ENCODE data around the gene RPL7A. TPM values are rescaled to one million over a fixed set of nuclear protein-coding genes. Genes with fewer than 3 reads are reported as not detected.

RPL7A gene
- total RNA-seq, 2 experiments from 2014 or later, result 2,867 to 2,961 TPM

DNA sequence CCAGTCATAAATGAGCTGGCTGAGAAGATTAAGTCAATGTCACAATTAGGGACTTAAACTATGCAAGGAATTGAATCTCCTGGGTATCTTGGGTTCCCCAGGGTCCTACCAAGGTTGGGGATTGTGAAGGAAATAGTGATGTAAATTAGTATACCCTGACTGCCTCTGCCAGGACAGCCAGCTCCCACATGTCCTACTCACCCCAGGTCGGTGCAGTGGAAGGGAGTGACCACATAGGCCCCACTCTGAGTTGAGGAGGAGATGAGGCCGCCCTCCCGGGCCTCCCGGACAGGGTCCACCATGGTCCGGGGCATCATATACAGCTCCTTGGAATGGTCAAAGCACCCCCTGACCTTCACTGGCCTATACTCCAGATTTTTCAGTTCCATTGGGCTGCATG lies 5.5 kb downstream of the RPL7A start:
- peak overlapping the region; percentile 37 for H3K27ac ChIP-seq (ENCODE audit: low read depth, low read length, poor library complexity, severe bottlenecking)
- peaks cover 56% of the 10 kb centered on the region for H3K4me1 ChIP-seq (ENCODE audit: insufficient read depth, low read length, poor library complexity, severe bottlenecking)
- POLR2A ChIA-PET, result interaction anchor here (1.9 kb wide), 1 partner anchor 21 kb away, joined by 4 read pairs; no protein-coding TSS in a partner anchor
- peaks cover 17% of the 10 kb centered on the region for H4K20me1 ChIP-seq (ENCODE audit: insufficient read depth, low read length)
- peaks cover 29% of the 10 kb centered on the region for H3K79me2 ChIP-seq (ENCODE audit: insufficient read depth, low read depth, low read length)
- no peaks in the 10 kb centered on the region for H3K9me2 ChIP-seq (ENCODE audit: insufficient read depth, low read length)
- no TSS peak for BruUV-seq (replicated peaks)
- H2AFZ ChIP-seq (ENCODE audit: low read length), result no peak overlapping the region
- TF ChIP-seq CTCF (conservative IDR thresholded peaks at IDR 0.05; ENCODE audit: low read length), result no peak
- no peak for TF ChIP-seq EZH2phosphoT487 (IDR thresholded peaks at IDR 0.05; ENCODE audit: borderline replicate concordance, low read depth, low read length)
- no peak overlapping the region for H3K4me3 ChIP-seq (ENCODE audit: low read depth, low read length, poor library complexity, severe bottlenecking)
- no peak for DNase-seq (ENCODE audit: low spot score)
- H3K4me2 ChIP-seq (ENCODE audit: low read length), result peak overlapping the region; percentile 18; the same call in 1 of the 2 replicates
- H3K9me3 ChIP-seq (ENCODE audit: low read length), result no peaks in the 10 kb centered on the region
- CTCF ChIA-PET (ENCODE audit: unreplicated experiment), result no interaction called here
- intact Hi-C loops (cut with micrococcal nuclease; ENCODE audit: unreplicated experiment), result loop anchor here (5.0 kb wide), 1 partner anchor 124 kb away; the partner anchor contains the start of gene SLC2A6
- peaks cover 62% of the 10 kb centered on the region for H3K36me3 ChIP-seq (ENCODE audit: insufficient read depth, low read length)

GRCh38 chr9:133354766-133355165 lies 6.7 kb downstream of the RPL7A start:
- Histone ChIP-seq H3K9me3 (ENCODE audit: low read length) (no peaks in the 10 kb centered on the region), H3K9me2 (ENCODE audit: insufficient read depth, low read length) (no peaks in the 10 kb centered on the region), H4K20me1 (ENCODE audit: insufficient read depth, low read length) (peaks cover 5% of the 10 kb centered on the region; the same call in 1 of the 2 replicates), H2AFZ (ENCODE audit: low read length) (no peak overlapping the region), H3K4me1 (ENCODE audit: insufficient read depth, low read length, poor library complexity, severe bottlenecking) (peaks cover 49% of the 10 kb centered on the region), H3K27ac (ENCODE audit: low read depth, low read length, poor library complexity, severe bottlenecking) (no peak overlapping the region), H3K4me2 (ENCODE audit: low read length) (peak overlapping the region; percentile 80), H3K79me2 (ENCODE audit: insufficient read depth, low read depth, low read length) (peaks cover 17% of the 10 kb centered on the region; the same call in 1 of the 2 replicates), H3K4me3 (ENCODE audit: low read depth, low read length, poor library complexity, severe bottlenecking) (peak overlapping the region; percentile 78), H3K36me3 (ENCODE audit: insufficient read depth, low read length) (peaks cover 59% of the 10 kb centered on the region)
- POLR2A ChIA-PET, result interaction anchor here (1.2 to 1.9 kb wide), 3 partner anchors 14 to 106 kb away, joined by 3 to 6 read pairs (median 4); no protein-coding TSS in a partner anchor
- TF ChIP-seq CTCF (conservative IDR thresholded peaks at IDR 0.05; ENCODE audit: low read length), result no peak
- no peak for TF ChIP-seq EZH2phosphoT487 (IDR thresholded peaks at IDR 0.05; ENCODE audit: borderline replicate concordance, low read depth, low read length)
- DNase-seq (ENCODE audit: low spot score), result no peak
- CTCF ChIA-PET (ENCODE audit: unreplicated experiment), result no interaction called here
- BruUV-seq (replicated peaks), result no TSS peak
- intact Hi-C loops (cut with micrococcal nuclease; ENCODE audit: unreplicated experiment), result loop anchor here (5.0 kb wide), 2 partner anchors 108 to 123 kb away; partner anchors contain the start of gene SLC2A6

- TF ChIP-seq CTCF (conservative IDR thresholded peaks at IDR 0.05; ENCODE audit: low read length), result 0 out of 2 replicates have a peak, but pooled peaks have one; percentile 22
- no peak for TF ChIP-seq EZH2phosphoT487 (IDR thresholded peaks at IDR 0.05; ENCODE audit: borderline replicate concordance, low read depth, low read length)
- H3K9me3 ChIP-seq (ENCODE audit: low read length), result no peaks in the 10 kb centered on the region
- peaks cover 38% of the 10 kb centered on the region for H3K4me1 ChIP-seq (ENCODE audit: insufficient read depth, low read length, poor library complexity, severe bottlenecking)
- POLR2A ChIA-PET, result interaction anchor here (0.7 to 1.4 kb wide), 3 partner anchors 16 to 696 kb away, joined by 3 to 6 read pairs (median 3); no protein-coding TSS in a partner anchor
- no peaks in the 10 kb centered on the region for H4K20me1 ChIP-seq (ENCODE audit: insufficient read depth, low read length)
- BruUV-seq (replicated peaks), result TSS peak; percentile 51
- peaks cover 59% of the 10 kb centered on the region for H3K36me3 ChIP-seq (ENCODE audit: insufficient read depth, low read length)
- peak overlapping the region; percentile 80 for H3K4me2 ChIP-seq (ENCODE audit: low read length)
- no peaks in the 10 kb centered on the region for H3K9me2 ChIP-seq (ENCODE audit: insufficient read depth, low read length)
- CTCF ChIA-PET (ENCODE audit: unreplicated experiment), result no interaction called here
- no peak overlapping the region for H2AFZ ChIP-seq (ENCODE audit: low read length)
- H3K4me3 ChIP-seq (ENCODE audit: low read depth, low read length, poor library complexity, severe bottlenecking), result peak overlapping the region; percentile 78
- peak; percentile 62 for DNase-seq (ENCODE audit: low spot score)
- peaks cover 8% of the 10 kb centered on the region; the same call in 1 of the 2 replicates for H3K79me2 ChIP-seq (ENCODE audit: insufficient read depth, low read depth, low read length)
- intact Hi-C loops (cut with micrococcal nuclease; ENCODE audit: unreplicated experiment), result loop anchor here (1.0 to 5.0 kb wide), 2 partner anchors 20 to 106 kb away; partner anchors contain the start of genes STKLD1 and SURF4
- H3K27ac ChIP-seq (ENCODE audit: low read depth, low read length, poor library complexity, severe bottlenecking), result peak overlapping the region; percentile 52
These were observed 7.9 kb downstream of the RPL7A start for GRCh38 chr9:133355881-133356357.

Measured in OCI-LY7 (cell line).